HK-2 (cell line): Measurements from ENCODE around the gene SGSM2.

Experiments used
- DNase-seq: peaks from one replicate; pipeline ENCODE4 v3.0.0-alpha.2; 2018; ENCODE audit not compliant: unreplicated experiment

SGSM2 gene

GRCh38 chr17:2336215-2336851 lies 968 bp upstream of the SGSM2 start, which contains the start of gene TSR1:
TSS of gene TSR1 (minus strand) at chr17:2336457. CDS start at chr17:2336427, 30 bp downstream.
- DNase-seq: peak; percentile 90

GRCh38 chr17:2337544-2338314 lies 428 bp downstream of the SGSM2 start:
- DNase-seq: peak; percentile 54

GRCh38 chr17:2338315-2338657 lies 985 bp downstream of the SGSM2 start:
- no peak for DNase-seq

GRCh38 chr17:2343421-2343820 lies 6.1 kb downstream of the SGSM2 start:
- no peak for DNase-seq

GRCh38 chr17:2344528-2344927 lies 7.2 kb downstream of the SGSM2 start:
- DNase-seq: no peak

GRCh38 chr17:2346475-2346874 lies 9.2 kb downstream of the SGSM2 start:
- DNase-seq: no peak

GRCh38 chr17:2347805-2348685 lies 10.7 kb downstream of the SGSM2 start:
- peak; percentile 60 for DNase-seq

GRCh38 chr17:2351269-2351668 lies 14.0 kb downstream of the SGSM2 start:
- DNase-seq: no peak

- no peak for DNase-seq
Observed at GRCh38 chr17:2354311-2354710, 17.0 kb downstream of the SGSM2 start.

GRCh38 chr17:2357237-2357636 lies 19.9 kb downstream of the SGSM2 start:
- no peak for DNase-seq

- no peak for DNase-seq
Observed at GRCh38 chr17:2357931-2358434, 20.7 kb downstream of the SGSM2 start.

GRCh38 chr17:2361010-2361760 lies 23.9 kb downstream of the SGSM2 start:
- no peak for DNase-seq

GRCh38 chr17:2362016-2362415 lies 24.7 kb downstream of the SGSM2 start:
- DNase-seq: no peak

GRCh38 chr17:2362416-2362815 lies 25.1 kb downstream of the SGSM2 start:
- no peak for DNase-seq

GRCh38 chr17:2362881-2363280 lies 25.6 kb downstream of the SGSM2 start:
- no peak for DNase-seq

- DNase-seq: no peak
Observed at GRCh38 chr17:2363318-2363717, 26.0 kb downstream of the SGSM2 start.

GRCh38 chr17:2363851-2364762 lies 26.8 kb downstream of the SGSM2 start:
- no peak for DNase-seq

- DNase-seq: no peak
Observed at GRCh38 chr17:2364763-2365116, 27.4 kb downstream of the SGSM2 start.

GRCh38 chr17:2365132-2365531 lies 27.8 kb downstream of the SGSM2 start:
- DNase-seq: no peak

GRCh38 chr17:2366747-2367494 lies 29.6 kb downstream of the SGSM2 start:
- no peak for DNase-seq
